Stimulated activated CD4-positive, alpha-beta T cell treated with anti-CD3 and anti-CD28 coated beads, Interleukin-12 subunit alpha, Interleukin-12 subunit beta, amount 100 ng/mL, for 48 hours (primary cell): ENCODE data around the gene NT5DC1.
"Not testable (repeated sequence)": the region's sequence is repeated elsewhere in the genome, so short reads cannot be mapped to it uniquely, and the experiment has no call there.

Experiments
- DNase-seq, 3 donors: peaks; one replicate each; pipeline ENCODE4 v3.0.0-alpha.2; 2020; ENCODE audit warnings: low read depth in 2 of 3, low spot score in 1 of 3

Gene NT5DC1

GRCh38 chr6:116268589-116269293 is 168.1 kb downstream of the NT5DC1 start:
- no peak for DNase-seq

DNA sequence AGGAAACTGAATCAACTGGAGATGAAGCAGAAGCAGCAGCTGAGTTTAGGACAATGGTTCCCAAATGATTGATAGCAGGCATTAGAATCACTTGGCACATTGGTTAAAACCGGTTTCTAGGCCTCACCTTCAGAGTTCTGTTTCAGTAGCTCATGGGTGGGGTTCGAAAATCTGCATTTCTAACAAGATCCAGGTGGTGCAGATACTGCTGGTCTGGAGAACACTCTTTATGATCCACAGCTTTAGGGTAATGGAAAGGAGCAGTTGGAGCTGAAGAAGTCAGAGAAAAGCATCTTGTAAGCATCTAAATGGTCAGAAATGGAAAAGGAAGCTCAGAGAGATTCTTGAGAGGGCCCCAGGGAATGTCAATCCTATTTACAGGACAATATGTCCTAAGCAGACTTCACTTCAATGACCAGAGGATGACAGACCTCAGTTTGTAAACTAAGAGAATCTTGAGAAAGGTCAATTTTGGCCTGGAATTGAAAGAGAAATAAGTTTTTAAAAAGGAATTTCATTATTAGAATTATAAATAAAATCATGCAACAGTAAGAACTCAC is 170.6 kb downstream of the NT5DC1 start:
- no peak for DNase-seq

DNA sequence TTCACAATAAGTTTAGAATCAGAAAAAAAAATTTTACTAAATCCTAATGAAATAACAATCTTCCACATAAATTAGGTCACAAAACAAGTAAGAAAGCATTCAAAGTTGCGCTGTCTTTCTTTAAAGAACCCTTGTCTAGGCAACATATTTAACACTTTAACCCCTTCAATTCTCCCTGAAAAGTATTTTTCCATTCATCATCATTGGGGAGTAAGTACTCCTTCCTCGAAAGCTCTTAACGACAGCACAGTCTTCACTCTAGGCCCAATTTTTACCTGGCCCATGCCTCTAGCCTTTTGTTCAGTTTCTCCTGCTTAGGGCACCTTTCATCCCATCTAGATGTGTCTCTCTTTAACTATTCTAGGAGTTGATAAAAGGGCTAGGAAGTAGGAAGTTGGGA is 176.5 kb downstream of the NT5DC1 start:
- DNase-seq: no peak

DNA sequence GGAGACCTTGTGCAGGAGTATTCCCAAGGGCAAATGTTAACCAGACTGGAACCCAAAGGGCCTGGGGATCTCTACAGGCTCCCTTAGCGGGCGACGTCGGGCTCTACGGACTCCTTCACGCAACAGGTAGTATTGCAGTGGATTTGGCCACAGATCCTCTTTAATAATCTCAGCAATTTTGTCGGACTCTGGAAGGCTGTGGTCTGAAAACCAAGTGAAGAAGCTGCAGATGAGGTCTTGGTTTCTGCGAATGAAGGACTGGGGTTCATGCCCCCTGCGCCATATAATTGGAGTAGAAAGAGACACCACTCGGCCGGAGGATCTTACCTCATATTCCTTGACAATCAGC is 177.8 kb downstream of the NT5DC1 start:
- no peak for DNase-seq

DNA sequence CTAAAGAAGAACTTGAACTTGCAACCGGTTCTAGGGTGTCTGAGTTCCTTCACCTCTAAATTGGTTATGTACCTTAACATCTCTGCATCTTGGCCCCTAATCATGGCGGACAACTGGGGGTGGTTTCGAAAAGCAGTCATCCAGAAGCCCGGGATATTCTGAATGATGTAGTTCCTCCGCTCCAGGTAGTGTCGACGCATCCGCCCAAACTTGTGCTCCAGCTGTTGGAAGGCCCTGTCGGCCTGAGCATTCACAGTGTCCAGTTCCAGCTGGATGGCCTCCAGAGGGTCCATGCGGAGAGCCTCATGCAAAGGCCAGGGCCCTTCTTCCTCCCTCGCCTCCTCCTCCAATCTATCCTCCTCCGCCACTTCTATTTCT is 178.2 kb downstream of the NT5DC1 start:
- DNase-seq: peak in 1 of 3 donors; percentile 8

GRCh38 chr6:116279232-116280160 is 178.8 kb downstream of the NT5DC1 start, which contains the start of gene TSPYL1:
Gene TSPYL1 (minus strand): TSS chr6:116279930. CDS start chr6:116279830, 100 bp downstream.
- DNase-seq: peak; percentile 87 to 90 (median 89)

- no peak for DNase-seq
Observed at GRCh38 chr6:116280161-116280932, 179.7 kb downstream of the NT5DC1 start.

DNA sequence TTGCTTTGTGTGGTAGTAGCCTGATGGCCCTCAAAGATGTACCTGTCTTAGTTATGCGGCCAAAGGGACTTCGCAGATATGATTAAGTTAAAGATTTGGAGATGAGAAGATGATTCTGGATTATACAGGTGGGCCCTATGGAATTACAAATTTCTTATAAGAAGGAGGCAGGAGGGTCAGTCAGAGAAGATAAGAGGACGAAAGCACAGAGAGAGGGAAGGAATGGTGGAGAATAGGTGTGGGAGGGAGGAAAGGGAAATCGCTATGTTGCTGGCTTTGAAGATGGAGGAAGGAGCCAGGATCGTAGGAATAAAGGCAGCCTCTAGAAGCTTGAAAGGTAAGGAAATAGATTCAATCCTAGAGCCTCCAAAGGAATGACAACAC is 180.3 kb downstream of the NT5DC1 start:
- DNase-seq: no peak

GRCh38 chr6:116282698-116283097 is 182.0 kb downstream of the NT5DC1 start:
- no peak for DNase-seq

- DNase-seq: no peak
Observed at GRCh38 chr6:116283191-116283590, 182.5 kb downstream of the NT5DC1 start.

- DNase-seq: not testable (repeated sequence)
Observed at GRCh38 chr6:116284984-116285383, 184.3 kb downstream of the NT5DC1 start.

DNA sequence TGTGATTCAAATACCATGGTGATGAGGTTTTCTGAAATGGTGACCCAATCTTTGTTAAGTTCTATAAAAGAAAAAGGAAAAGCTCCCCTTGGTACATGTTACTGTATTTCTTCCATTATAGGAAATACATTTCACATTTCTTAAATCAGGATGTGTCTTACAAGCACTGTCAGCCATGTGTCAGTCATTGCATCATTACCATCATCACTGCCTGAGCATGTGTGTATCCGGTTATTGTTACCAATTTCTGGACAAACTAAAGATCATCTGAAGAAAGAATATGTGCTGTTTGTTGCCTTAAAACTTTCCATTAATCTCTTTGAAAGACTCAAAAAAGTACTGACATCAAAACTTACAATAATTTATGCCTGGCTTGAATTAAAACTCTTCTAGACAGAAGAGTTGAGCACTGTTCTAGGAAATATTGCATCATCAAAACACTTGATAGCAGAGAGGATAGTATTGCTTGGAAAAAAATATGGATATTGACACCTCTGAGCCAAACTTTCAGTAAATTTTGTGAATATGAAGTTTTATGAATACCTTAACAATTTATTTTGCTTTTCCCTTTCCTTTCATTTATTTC is 186.2 kb downstream of the NT5DC1 start:
- DNase-seq: no peak

DNA sequence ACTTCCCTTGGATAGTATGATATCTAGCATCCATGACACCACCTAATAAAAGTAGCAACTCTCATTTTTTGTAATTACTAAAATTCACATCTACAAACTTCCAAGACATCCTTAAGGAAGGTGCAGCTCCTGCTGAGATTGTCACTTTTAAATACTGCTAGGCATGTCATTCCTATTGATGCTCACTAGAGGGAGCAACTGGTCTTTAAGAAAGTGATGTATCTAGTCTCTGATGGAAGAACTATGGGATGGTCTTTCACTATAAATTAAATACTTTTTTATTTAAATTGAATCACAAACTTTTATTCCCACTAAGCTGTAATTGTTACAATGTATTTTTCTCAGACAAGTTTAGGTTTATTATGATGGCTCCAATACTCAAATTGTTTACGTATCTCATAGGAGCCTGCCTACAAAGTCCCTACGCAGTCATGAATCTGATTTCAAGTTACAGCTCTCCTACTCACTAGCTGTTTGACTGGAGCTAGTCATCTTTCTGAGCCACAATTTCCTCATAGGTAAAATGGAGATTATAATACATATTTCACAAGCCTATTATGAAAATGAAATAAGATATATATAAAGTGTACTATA is 187.1 kb downstream of the NT5DC1 start:
- DNase-seq: no peak

DNA sequence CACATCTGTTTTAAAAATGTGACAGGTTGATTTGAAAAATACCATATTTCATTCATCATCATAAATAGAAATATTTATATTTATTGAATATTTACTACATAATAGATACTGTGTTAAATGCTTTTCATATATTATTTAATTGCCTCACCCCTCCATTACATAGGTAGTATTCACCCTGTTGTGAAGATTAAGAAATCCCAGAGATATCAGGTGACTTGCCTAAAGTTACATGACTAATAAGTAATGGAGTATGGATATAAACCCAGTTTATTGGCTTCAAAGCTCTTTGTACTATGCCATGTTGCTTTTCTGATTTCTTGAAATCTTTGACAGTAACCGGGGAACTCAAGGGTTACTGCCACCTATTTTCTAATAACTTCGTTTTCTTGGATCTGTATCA is 189.2 kb downstream of the NT5DC1 start:
- DNase-seq: no peak

GRCh38 chr6:116290799-116291198 is 190.1 kb downstream of the NT5DC1 start:
- DNase-seq: no peak

- DNase-seq: no peak
Observed at GRCh38 chr6:116291701-116292396, 191.2 kb downstream of the NT5DC1 start.

DNA sequence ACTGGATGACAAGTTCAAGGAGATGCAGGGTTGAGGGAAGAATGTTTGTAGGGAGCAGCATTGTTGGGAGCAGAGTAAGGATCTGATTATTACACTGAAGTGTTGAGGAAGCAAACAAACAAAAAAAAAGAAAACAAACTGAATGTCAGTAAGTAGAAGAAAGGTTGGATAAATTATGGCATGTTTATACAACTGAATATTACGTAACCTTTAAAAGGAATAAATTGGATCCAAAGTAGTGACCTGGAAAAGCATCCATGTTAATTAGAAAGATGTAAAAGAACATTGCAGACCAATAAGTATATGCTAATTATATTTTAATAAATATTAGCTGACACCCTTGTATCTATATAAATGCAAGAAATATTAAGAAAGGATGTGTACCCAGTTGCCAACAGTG is 191.9 kb downstream of the NT5DC1 start:
- DNase-seq: no peak

DNA sequence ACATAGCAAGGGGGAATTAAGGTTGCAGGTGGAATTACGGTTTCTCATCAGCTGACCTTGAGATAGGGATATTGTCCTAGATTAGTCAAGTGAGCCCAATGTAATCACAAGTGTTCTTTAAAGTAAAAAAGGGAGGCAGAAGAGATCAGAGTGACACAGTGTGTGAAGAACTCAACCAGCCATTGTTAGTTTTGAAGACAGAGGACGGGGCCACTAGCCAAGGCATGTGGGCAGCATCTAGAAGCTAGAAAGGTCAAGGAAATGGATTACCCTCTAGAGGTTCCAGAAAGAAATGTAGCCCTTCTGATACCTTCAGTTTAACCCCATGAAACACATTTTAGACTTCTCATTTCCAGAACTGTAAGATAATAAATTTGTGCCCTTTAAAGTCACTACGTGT is 197.6 kb downstream of the NT5DC1 start:
- no peak for DNase-seq

DNA sequence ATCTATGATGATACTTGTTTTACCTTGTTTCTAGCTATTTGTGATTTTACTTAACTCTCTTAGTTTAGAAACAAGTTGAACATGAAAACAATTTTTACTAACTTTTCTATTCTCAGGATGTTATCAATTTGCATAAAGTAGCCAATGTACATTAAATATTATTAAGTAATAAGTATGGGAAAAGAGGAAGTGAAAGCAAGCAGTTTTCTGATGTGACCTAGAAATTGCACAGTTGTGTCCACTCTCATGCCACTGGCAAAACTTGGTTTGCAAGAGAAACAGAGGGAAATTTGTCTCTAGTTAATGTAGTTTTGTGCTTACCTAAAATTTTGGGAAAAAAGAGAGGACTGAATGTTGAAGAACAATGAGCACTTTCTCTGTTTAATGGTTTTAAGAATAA is 198.3 kb downstream of the NT5DC1 start:
- DNase-seq: no peak
